ENCODE measurements around the gene DGKI.

Gene DGKI

DNA sequence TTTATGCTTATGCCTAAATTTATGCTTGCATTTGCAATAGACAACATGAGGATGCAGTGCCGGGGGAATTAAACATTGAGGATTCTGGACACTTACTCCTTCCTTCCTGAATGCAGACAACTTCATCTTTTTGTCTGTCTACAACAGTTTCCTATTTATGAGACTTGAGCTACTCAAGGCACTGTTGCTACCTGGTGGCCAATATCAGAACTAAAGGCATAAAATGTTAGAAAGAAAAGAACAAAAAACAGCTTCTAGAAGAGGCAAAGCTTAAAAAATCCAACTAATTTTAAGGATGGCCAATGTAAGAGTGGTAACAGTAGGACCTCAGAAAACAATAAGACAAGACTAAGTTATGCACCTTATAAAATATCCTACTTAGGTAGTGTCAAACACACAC lies 358.7 kb downstream of the DGKI start:
- TF ChIP-seq, protein P1, sequence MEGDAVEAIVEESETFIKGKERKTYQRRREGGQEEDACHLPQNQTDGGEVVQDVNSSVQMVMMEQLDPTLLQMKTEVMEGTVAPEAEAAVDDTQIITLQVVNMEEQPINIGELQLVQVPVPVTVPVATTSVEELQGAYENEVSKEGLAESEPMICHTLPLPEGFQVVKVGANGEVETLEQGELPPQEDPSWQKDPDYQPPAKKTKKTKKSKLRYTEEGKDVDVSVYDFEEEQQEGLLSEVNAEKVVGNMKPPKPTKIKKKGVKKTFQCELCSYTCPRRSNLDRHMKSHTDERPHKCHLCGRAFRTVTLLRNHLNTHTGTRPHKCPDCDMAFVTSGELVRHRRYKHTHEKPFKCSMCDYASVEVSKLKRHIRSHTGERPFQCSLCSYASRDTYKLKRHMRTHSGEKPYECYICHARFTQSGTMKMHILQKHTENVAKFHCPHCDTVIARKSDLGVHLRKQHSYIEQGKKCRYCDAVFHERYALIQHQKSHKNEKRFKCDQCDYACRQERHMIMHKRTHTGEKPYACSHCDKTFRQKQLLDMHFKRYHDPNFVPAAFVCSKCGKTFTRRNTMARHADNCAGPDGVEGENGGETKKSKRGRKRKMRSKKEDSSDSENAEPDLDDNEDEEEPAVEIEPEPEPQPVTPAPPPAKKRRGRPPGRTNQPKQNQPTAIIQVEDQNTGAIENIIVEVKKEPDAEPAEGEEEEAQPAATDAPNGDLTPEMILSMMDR (conservative IDR thresholded peaks at IDR 0.05; ENCODE audit: low read length), result peak; percentile 32
- no peak for DNase-seq (ENCODE audit: low read depth)
- H3K4me3 ChIP-seq (ENCODE audit: low read length), result no peak overlapping the region

- DNase-seq (ENCODE audit: low read depth), result no peak
- TF ChIP-seq, protein P1 (conservative IDR thresholded peaks at IDR 0.05; ENCODE audit: low read length), result no peak
- H3K4me3 ChIP-seq (ENCODE audit: low read length), result no peak overlapping the region
Measured at GRCh38 chr7:137485818-137486217, 361.0 kb downstream of the DGKI start.

GRCh38 chr7:137484326-137484725 lies 362.4 kb downstream of the DGKI start:
- peak; percentile 26 for DNase-seq (ENCODE audit: low read depth)
- TF ChIP-seq, protein P1 (conservative IDR thresholded peaks at IDR 0.05; ENCODE audit: low read length), result no peak
- H3K4me3 ChIP-seq (ENCODE audit: low read length), result no peak overlapping the region

- DNase-seq (ENCODE audit: low read depth), result no peak
- TF ChIP-seq, protein P1 (conservative IDR thresholded peaks at IDR 0.05; ENCODE audit: low read length), result no peak
- no peak overlapping the region for H3K4me3 ChIP-seq (ENCODE audit: low read length)
Measured at GRCh38 chr7:137482466-137482865, 364.3 kb downstream of the DGKI start.

DNA sequence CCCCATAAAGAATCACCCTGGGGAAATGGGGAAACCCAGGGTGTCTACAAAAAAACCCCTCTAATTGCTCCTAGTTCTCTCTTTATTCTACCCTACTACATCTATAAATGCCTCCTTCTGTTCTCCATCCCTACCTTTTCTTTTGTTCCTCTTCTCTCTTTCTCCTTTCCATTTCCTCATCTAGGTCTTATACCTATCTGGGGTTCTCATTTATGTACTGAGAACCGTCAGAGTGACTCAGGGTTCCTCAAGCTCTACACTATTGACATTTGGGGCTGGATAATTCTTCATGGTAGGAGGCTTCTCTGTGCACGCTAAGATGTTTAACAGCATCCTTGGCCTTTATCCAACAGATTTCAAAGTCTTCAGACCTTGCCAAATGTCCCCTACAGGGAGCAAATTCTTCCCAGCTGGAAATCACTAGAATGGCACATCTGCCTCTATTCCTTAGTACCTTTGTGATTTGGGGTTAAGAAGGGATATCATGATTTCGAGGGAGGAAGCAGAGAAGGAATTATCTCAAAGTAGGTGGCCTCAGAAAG lies 365.9 kb downstream of the DGKI start:
- TF ChIP-seq, protein P1 (conservative IDR thresholded peaks at IDR 0.05; ENCODE audit: low read length), result no peak

DNA sequence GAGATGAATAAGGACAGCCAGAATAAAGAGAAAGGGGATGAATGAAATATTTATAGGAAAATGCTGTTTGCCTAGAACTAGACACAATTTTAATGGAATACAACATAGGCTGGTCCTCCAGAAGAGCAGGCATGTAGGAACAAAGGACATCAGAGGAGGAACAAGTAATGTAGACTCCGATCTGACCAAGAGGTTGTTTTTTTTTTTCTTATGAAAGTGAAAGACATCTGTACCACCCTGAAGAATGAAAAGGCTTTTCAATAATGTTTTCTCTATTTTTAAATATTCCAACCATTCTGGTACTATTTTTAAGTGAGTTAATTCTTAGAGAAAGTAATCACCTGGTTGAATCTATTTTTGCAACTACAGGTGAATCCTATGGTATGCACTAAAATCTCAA lies 366.4 kb downstream of the DGKI start:
- no peak for DNase-seq (ENCODE audit: low read depth)
- H3K4me3 ChIP-seq (ENCODE audit: low read length), result no peak overlapping the region
- TF ChIP-seq, protein P1 (conservative IDR thresholded peaks at IDR 0.05; ENCODE audit: low read length), result no peak

More for the DNA sequence above, 365.9 kb downstream of the DGKI start:
- DNase-seq (ENCODE audit: low read depth), result peak; percentile 8
- no peak overlapping the region for H3K4me3 ChIP-seq (ENCODE audit: low read length)

- TF ChIP-seq, protein P1 (conservative IDR thresholded peaks at IDR 0.05; ENCODE audit: low read length), result no peak
- DNase-seq (ENCODE audit: low read depth), result peak; percentile 58
- no peak overlapping the region for H3K4me3 ChIP-seq (ENCODE audit: low read length)
Measured at GRCh38 chr7:137476937-137477336, 369.8 kb downstream of the DGKI start.
